Subcutaneous abdominal adipose tissue (tissue), 5 donors: ENCODE measurements around the gene FAHD1.

Experiments
- H3K27ac ChIP-seq: one replicate; pipeline ENCODE4 v1.7.0; 2013; ENCODE audit warnings: low read depth, mild to moderate bottlenecking, inconsistent platforms, low read length, moderate library complexity
- H3K27me3 ChIP-seq, 5 donors: one replicate each; pipeline ENCODE4 v1.7.0; 2013; ENCODE audit warnings: low read length in 5 of 5, inconsistent platforms in 1 of 5; ENCODE audit not compliant: control insufficient read depth in 5 of 5, insufficient read depth in 4 of 5
- H3K36me3 ChIP-seq, 5 donors: one replicate each; pipeline ENCODE4 v1.7.0; 2013; ENCODE audit warnings: low read length in 5 of 5; ENCODE audit not compliant: control insufficient read depth in 5 of 5, insufficient read depth in 5 of 5
- H3K4me1 ChIP-seq, 5 donors: one replicate each; pipeline ENCODE4 v1.7.0; 2013; ENCODE audit warnings: low read length in 5 of 5, mild to moderate bottlenecking in 3 of 5, moderate library complexity in 1 of 5; ENCODE audit not compliant: control insufficient read depth in 5 of 5, insufficient read depth in 5 of 5
- H3K4me3 ChIP-seq, 5 donors: one replicate each; pipeline ENCODE4 v1.7.0; 2013; ENCODE audit warnings: low read length in 5 of 5, low read depth in 1 of 5
- H3K9ac ChIP-seq, 5 donors: one replicate each; pipeline ENCODE4 v1.7.0; 2013; ENCODE audit warnings: low read length in 5 of 5, mild to moderate bottlenecking in 4 of 5, moderate library complexity in 3 of 5
- H3K9me3 ChIP-seq, 5 donors: one replicate each; pipeline ENCODE4 v1.7.0; 2013; ENCODE audit warnings: low read length in 5 of 5; ENCODE audit not compliant: control insufficient read depth in 5 of 5
- donor health status: healthy.
- donor health status: healthy.
- donor health status: healthy.
- donor health status: healthy.
- donor health status: healthy.

FAHD1 gene

GRCh38 chr16:1826691-1827573 is at the start of gene FAHD1, which contains the start of gene HAGH:
Gene FAHD1 (plus strand): TSS chr16:1827206. CDS start chr16:1827239, 33 bp downstream.
Gene HAGH (minus strand): TSS chr16:1826825. CDS start chr16:1826787, 38 bp downstream.
- Histone ChIP-seq H3K9ac (peak within 1 kb of the TSS; percentile 63 to 85 (median 81)), H3K4me3 (peak within 1 kb of the TSS; percentile 88 to 100 (median 91)), H3K27ac (peak within 1 kb of the TSS; percentile 84), H3K9me3 (no peaks in the 10 kb centered on the region), H3K27me3 (no peaks in the 10 kb centered on the region), H3K36me3 (peaks cover 0 to 33% (median 14%) of the 10 kb centered on the region in 5 donors), H3K4me1 (peaks cover 0 to 49% (median 39%) of the 10 kb centered on the region in 5 donors)

DNA sequence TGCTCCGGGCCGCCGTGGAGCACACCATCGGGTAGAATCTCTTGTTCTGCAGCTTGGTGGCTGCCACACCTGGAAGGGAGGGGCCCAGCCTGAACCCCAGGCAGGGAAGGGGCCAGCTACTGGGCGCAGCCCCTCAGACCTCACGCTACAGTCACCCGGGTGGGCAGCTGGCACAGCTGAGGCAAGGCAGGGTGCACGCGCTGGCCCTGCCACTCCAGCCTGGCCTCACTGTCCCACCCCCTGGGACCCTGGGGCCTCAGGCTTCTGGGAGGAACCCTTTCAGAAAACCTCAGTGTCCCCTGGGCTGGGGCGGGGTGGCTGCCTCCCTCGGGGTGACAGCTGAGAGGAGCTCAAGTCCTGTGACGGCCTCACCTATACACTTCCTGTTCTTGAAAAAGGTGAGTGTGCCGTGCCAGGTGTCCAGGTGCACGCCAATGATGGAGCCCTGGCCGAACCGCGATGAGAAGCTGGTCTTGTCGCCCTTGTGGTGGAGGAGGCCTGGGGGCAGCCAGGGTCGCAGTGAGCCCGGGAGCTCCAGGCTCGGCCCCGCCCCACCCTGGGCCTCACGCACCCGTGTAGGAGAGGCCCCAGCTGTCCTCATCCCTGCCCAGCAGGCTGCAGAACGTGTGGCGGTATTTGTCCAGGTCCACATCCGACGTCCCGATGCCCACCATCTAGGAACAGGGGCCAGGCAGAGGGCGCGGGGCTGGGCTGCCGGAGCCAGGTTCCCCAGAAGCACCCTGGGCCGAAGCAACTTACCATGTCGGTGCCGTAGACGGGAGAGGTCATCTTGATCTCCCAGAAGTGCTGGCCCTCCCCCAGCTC is 49.4 kb upstream of the FAHD1 start:
- H3K9me3 ChIP-seq: no peaks in the 10 kb centered on the region
- H3K4me3 ChIP-seq: no peak overlapping the region
- no peak overlapping the region for H3K9ac ChIP-seq
- peaks cover 4 to 39% (median 37%) of the 10 kb centered on the region in 5 donors for H3K4me1 ChIP-seq
- H3K27ac ChIP-seq: no peak overlapping the region
- peaks cover 0 to 57% (median 43%) of the 10 kb centered on the region in 5 donors for H3K36me3 ChIP-seq
- H3K27me3 ChIP-seq: no peaks in the 10 kb centered on the region

GRCh38 chr16:1778200-1779179 is 48.5 kb upstream of the FAHD1 start:
- H3K27me3 ChIP-seq: no peaks in the 10 kb centered on the region
- H3K4me1 ChIP-seq: peaks cover 4 to 43% (median 39%) of the 10 kb centered on the region in 5 donors
- H3K9me3 ChIP-seq: no peaks in the 10 kb centered on the region
- peaks cover 0 to 57% (median 43%) of the 10 kb centered on the region in 5 donors for H3K36me3 ChIP-seq
- H3K4me3 ChIP-seq: no peak overlapping the region
- peak overlapping the region in 1 of 5 donors; percentile 35 for H3K9ac ChIP-seq
- no peak overlapping the region for H3K27ac ChIP-seq

- Histone ChIP-seq H3K4me3 (no peak overlapping the region), H3K9me3 (no peaks in the 10 kb centered on the region), H3K27me3 (no peaks in the 10 kb centered on the region), H3K36me3 (peaks cover 0 to 57% (median 43%) of the 10 kb centered on the region in 5 donors), H3K9ac (peak overlapping the region in 1 of 5 donors; percentile 35), H3K27ac (no peak overlapping the region), H3K4me1 (peaks cover 0 to 43% (median 37%) of the 10 kb centered on the region in 5 donors)
These were observed 47.7 kb upstream of the FAHD1 start for GRCh38 chr16:1779234-1779701.

- Histone ChIP-seq H3K27ac (no peak overlapping the region), H3K4me1 (peaks cover 0 to 38% (median 33%) of the 10 kb centered on the region in 5 donors), H3K36me3 (peaks cover 0 to 57% (median 43%) of the 10 kb centered on the region in 5 donors), H3K4me3 (no peak overlapping the region), H3K9ac (peak overlapping the region in 1 of 5 donors; percentile 35), H3K9me3 (no peaks in the 10 kb centered on the region), H3K27me3 (no peaks in the 10 kb centered on the region)
These were observed 47.0 kb upstream of the FAHD1 start for GRCh38 chr16:1779741-1780676.

DNA sequence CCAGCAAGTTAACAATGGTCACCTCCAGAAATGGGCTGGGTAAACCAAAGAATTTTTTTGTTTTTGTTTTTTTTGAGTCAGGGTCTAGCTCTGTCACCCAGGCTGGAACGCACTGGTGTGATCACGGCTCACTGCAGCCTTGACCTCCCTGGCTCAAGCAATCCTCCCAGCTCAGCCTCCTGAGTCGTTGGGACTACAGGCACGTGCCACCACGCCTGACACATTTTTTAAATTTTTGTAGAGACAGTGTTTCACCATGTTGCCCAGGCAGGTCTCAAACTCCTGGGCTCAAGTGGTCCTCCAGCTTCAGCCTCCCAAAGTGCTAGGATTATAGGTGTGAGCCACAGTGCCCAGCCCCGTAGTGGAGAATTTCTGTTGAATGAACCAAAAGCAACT is 46.3 kb upstream of the FAHD1 start:
- Histone ChIP-seq H3K9me3 (no peaks in the 10 kb centered on the region), H3K4me3 (no peak overlapping the region), H3K27me3 (no peaks in the 10 kb centered on the region), H3K27ac (no peak overlapping the region), H3K9ac (peak overlapping the region in 1 of 5 donors; percentile 35), H3K36me3 (peaks cover 0 to 53% (median 38%) of the 10 kb centered on the region in 5 donors), H3K4me1 (peaks cover 0 to 40% (median 34%) of the 10 kb centered on the region in 5 donors)

DNA sequence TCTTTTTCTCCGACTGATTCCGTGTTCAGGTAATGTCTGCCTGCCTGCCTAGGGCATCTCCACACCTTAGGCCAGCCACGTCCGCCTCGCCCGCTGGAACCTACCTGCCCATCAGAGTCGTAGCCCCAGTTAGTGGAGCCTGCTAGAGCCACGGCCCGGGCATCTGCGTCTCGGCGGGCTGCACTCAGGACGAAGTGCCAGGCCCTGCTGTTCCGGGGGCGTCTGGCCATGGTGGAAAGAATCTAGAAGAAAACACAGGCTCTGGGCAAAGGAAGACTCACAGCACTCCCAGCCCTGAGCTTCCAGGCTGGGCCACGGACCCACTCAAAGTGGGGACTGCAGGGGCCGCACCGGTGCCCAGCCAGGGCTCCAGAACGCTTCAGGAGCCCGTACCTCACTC is 45.8 kb upstream of the FAHD1 start:
- Histone ChIP-seq H3K27ac (no peak overlapping the region), H3K9ac (peak overlapping the region in 4 of 5 donors; percentile 65 to 78 (median 77)), H3K4me1 (peaks cover 0 to 40% (median 34%) of the 10 kb centered on the region in 5 donors), H3K36me3 (peaks cover 0 to 51% (median 37%) of the 10 kb centered on the region in 5 donors), H3K27me3 (no peaks in the 10 kb centered on the region), H3K9me3 (no peaks in the 10 kb centered on the region), H3K4me3 (peak overlapping the region in 4 of 5 donors; percentile 65 to 83 (median 80))

DNA sequence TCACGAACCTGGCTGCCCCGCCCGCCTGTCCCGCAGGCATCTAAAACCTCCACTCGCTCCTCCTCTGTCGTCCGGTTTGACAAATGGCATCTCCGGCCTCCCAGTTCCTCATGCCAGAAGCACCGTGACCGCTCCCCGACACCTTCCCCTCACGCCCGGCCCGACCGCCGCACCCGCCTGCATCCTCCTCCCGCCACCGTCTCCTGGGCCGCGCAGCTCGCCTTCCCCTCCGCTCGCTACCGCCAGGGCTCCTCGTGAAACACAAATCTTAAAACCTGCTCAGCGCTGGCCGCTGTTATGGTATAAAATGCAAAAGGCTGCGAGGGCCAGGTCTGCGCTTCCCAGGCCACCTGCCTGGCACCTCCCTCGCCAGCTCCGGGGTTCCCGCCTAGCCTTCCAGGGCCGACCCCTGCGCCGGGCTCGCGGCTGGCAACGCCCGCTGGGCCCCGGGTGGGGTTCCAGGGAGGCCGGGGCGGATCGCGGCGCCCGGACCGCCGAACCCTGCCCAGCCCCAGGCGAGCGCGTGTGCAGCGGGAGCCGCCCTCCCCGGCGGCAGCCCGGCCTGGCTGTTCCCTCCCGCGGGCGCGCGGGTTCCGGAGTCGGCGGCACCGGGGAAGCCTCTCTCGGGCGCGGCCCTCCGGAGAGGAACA is 45.1 kb upstream of the FAHD1 start:
- H3K4me1 ChIP-seq: peaks cover 0 to 44% (median 34%) of the 10 kb centered on the region in 5 donors
- H3K36me3 ChIP-seq: peaks cover 0 to 51% (median 36%) of the 10 kb centered on the region in 5 donors

More for the DNA sequence above, 45.1 kb upstream of the FAHD1 start:
- H3K4me3 ChIP-seq: peak overlapping the region in 4 of 5 donors; percentile 65 to 83 (median 80)
- peak overlapping the region; percentile 50 for H3K27ac ChIP-seq
- H3K9ac ChIP-seq: peak overlapping the region in 4 of 5 donors; percentile 65 to 78 (median 77)
- H3K9me3 ChIP-seq: no peaks in the 10 kb centered on the region
- H3K27me3 ChIP-seq: no peaks in the 10 kb centered on the region
